Measurements from ENCODE around the gene FHL2. TPM values are rescaled to one million over a fixed set of nuclear protein-coding genes. Genes with fewer than 3 reads are reported as not detected.

The FHL2 gene
- total and polyA plus RNA-seq, 9 of the 15 experiments (the other 6 are each of a cell fraction or from before 2014, with no cell fraction given): 7.5 to 33.1 (median 23.9) TPM

GRCh38 chr2:105382177-105382576, 16.7 kb downstream of the FHL2 start:
- H3K36me3 ChIP-seq (ENCODE audit: control insufficient read depth, insufficient read depth, low read length): peaks cover 66% of the 10 kb centered on the region; the same call in 2 of the 3 replicates
- POLR2A ChIA-PET: no interaction called here
- BruUV-seq (replicated peaks): no TSS peak

More at GRCh38 chr2:105382177-105382576, 16.7 kb downstream of the FHL2 start:
- Histone ChIP-seq H3K9me3 (replicated peaks; ENCODE audit: control insufficient read depth, insufficient read depth, low read depth, low read length) (no peaks in the 10 kb centered on the region), H3K9ac (ENCODE audit: insufficient read depth in 1 of 2, low read depth in 2 of 2, low read length in 2 of 2) (no peak overlapping the region), H3K9me1 (ENCODE audit: control insufficient read depth, insufficient read depth, low read length) (no peaks in the 10 kb centered on the region), H3K79me2 (ENCODE audit: control insufficient read depth, insufficient read depth, low read length) (no peaks in the 10 kb centered on the region), H4K20me1 (replicated peaks; ENCODE audit: control insufficient read depth, insufficient read depth, low read length) (no peaks in the 10 kb centered on the region), H3K27me3 (ENCODE audit: control insufficient read depth in 2 of 2, insufficient read depth in 2 of 2, low read length in 2 of 2) (no peaks in the 10 kb centered on the region), H3K4me1 (replicated peaks in 1 of 2; ENCODE audit: control insufficient read depth in 2 of 2, insufficient read depth in 2 of 2, low read length in 2 of 2) (peaks cover 4 to 20% of the 10 kb centered on the region in 2 experiments; a peak in 4 of 5 replicates), H3K4me2 (ENCODE audit: insufficient read depth, low read length) (no peak overlapping the region), H3K27ac (ENCODE audit: extremely low read depth, low read depth, low read length) (no peak overlapping the region), H3K4me3 (no peak overlapping the region), H2AFZ (ENCODE audit: low read depth, low read length) (no peak overlapping the region)
- intact Hi-C loops (cut with micrococcal nuclease) (no loop called here), in situ Hi-C loops (cut with MboI) (no loop called here)
- WGBS (ENCODE audit: insufficient coverage, low coverage, missing lambda C conversion rate): 84% methylated on average over 5 of the region's 5 CpGs
- ATAC-seq (no peak), FAIRE-seq (no peak), DNase-seq (ENCODE audit: extremely low read depth in 1 of 4, low spot score in 3 of 4) (no peak)
- no peak for TF ChIP-seq TAF9B (IDR thresholded peaks at IDR 0.05; ENCODE audit: partially characterized antibody)
- no peak for TF ChIP-seq SMAD4 (CRISPR knock-in tag; conservative IDR thresholded peaks at IDR 0.05)
- TF ChIP-seq ZFPM2 (CRISPR knock-in tag; IDR thresholded peaks at IDR 0.05): no peak
- no peak for TF ChIP-seq JUN (IDR thresholded peaks at IDR 0.05; ENCODE audit: borderline replicate concordance, low read depth, low read length)
- TF ChIP-seq JUN (CRISPR knock-in tag; IDR thresholded peaks at IDR 0.05; ENCODE audit: borderline replicate concordance): no peak
- TF ChIP-seq ZNF785 (CRISPR knock-in tag; IDR thresholded peaks at IDR 0.05): no peak
- TF ChIP-seq ZBTB8A (IDR thresholded peaks at IDR 0.05; ENCODE audit: partially characterized antibody): no peak
- no peak for TF ChIP-seq LEF1 (IDR thresholded peaks at IDR 0.05)
- TF ChIP-seq PHF21A (IDR thresholded peaks at IDR 0.05; ENCODE audit: borderline replicate concordance, low read depth): no peak
- TF ChIP-seq SRSF9 (IDR thresholded peaks at IDR 0.05; ENCODE audit: borderline replicate concordance, low read depth, low read length): no peak
- no peak for TF ChIP-seq KDM5B (IDR thresholded peaks at IDR 0.05; ENCODE audit: insufficient replicate concordance, low read depth, low read length)
- no peak for TF ChIP-seq GATAD2B (IDR thresholded peaks at IDR 0.05; ENCODE audit: borderline replicate concordance)
- no peak for TF ChIP-seq TARDBP (IDR thresholded peaks at IDR 0.05)
- no peak for TF ChIP-seq PRDM10 (IDR thresholded peaks at IDR 0.05; ENCODE audit: partially characterized antibody)
- TF ChIP-seq MLX (CRISPR knock-in tag; conservative IDR thresholded peaks at IDR 0.05): no peak
- TF ChIP-seq MTA2 (IDR thresholded peaks at IDR 0.05; ENCODE audit: low read depth): no peak
- no peak for TF ChIP-seq RBM15 (IDR thresholded peaks at IDR 0.05; ENCODE audit: insufficient read depth, low read length)
- TF ChIP-seq KLF6 (CRISPR knock-in tag; IDR thresholded peaks at IDR 0.05; ENCODE audit: borderline replicate concordance): no peak
- TF ChIP-seq ZNF239 (CRISPR knock-in tag; IDR thresholded peaks at IDR 0.05): no peak
- CTCF ChIA-PET (ENCODE audit: low intra/inter-chr PET ratio): no interaction called here
